ENCODE measurements around the gene ACER1.
"Not testable (repeated sequence)": the region's sequence is repeated elsewhere in the genome, so short reads cannot be mapped to it uniquely, and the experiment has no call there.

The ACER1 gene

DNA sequence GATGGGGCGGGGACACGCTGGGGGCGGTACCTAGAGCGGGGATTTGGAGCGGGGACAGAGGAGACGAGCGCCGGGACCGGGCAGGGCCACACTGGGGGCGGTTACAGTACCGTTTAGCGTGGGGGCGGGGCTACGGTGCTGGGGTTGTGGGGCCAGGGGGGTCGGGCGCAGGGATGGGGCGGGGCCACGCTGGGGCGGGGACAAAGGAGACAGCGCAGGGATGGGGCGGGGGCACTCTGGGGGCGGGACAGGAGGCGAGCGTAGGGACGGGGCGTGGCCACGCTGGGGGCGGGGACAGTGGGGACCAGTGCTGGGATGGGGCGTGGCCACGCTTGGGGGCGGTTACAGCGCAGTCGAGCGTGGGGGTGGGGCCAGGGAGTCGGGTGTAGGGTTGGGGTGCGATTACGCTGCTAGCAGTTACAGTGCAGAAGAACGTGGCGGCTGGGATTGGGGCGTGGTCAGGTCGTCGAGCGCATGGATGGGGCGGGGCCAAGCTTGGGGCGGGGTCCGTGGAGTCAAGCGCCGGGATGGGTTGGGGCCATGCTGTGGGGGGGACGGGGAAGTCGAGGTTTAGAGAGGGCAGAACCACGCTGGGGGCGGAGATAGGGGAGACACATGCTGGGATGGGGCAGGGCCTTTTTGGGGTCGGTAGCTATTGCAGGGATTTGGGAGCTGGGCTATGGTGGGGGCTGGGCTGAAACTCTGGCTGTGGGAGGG, 39.8 kb upstream of the ACER1 start:
- H3K4me1 ChIP-seq (ENCODE audit: control insufficient read depth, insufficient read depth, low read length), result peaks cover 16% of the 10 kb centered on the region

DNA sequence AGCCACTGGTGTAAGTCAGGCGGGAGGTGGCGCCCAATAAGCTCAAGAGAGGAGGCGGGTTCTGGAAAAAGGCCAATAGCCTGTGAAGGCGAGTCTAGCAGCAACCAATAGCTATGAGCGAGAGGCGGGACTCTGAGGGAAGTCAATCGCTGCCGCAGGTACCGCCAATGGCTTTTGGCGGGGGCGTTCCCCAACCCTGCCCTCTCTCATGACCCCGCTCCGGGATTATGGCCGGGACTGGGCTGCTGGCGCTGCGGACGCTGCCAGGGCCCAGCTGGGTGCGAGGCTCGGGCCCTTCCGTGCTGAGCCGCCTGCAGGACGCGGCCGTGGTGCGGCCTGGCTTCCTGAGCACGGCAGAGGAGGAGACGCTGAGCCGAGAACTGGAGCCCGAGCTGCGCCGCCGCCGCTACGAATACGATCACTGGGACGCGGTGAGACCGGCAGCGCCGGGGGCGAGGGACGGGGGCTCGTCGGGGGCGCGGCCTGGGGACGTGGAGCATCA, 39.2 kb upstream of the ACER1 start, which contains the start of gene ALKBH7:
TSS of gene ALKBH7 (plus strand) at position 201 of the 502 bp plus-strand sequence. CDS start at position 228, 27 bp downstream.
- peak within 1 kb of the TSS; percentile 88 for H3K4me3 ChIP-seq (ENCODE audit: low read length)
- H3K9me3 ChIP-seq (replicated peaks; ENCODE audit: low read length), result no peaks in the 10 kb centered on the region
- H3K27me3 ChIP-seq (ENCODE audit: control insufficient read depth, insufficient read depth, low read length), result no peaks in the 10 kb centered on the region
- peaks cover 10% of the 10 kb centered on the region for H3K36me3 ChIP-seq (ENCODE audit: insufficient read depth, low read length)
- peak within 1 kb of the TSS; percentile 86 for H3K9ac ChIP-seq (ENCODE audit: low read depth, low read length)
- peaks cover 16% of the 10 kb centered on the region for H3K4me1 ChIP-seq (ENCODE audit: control insufficient read depth, insufficient read depth, low read length)
- H3K4me2 ChIP-seq (ENCODE audit: low read length), result peak within 1 kb of the TSS; percentile 88

More for the DNA sequence above, 39.8 kb upstream of the ACER1 start:
- Histone ChIP-seq H3K36me3 (ENCODE audit: insufficient read depth, low read length) (peaks cover 8% of the 10 kb centered on the region), H3K27me3 (ENCODE audit: control insufficient read depth, insufficient read depth, low read length) (no peaks in the 10 kb centered on the region), H3K4me2 (ENCODE audit: low read length) (peak overlapping the region; percentile 88), H3K9ac (ENCODE audit: low read depth, low read length) (peak overlapping the region; percentile 86), H3K4me3 (ENCODE audit: low read length) (peak overlapping the region; percentile 88), H3K9me3 (replicated peaks; ENCODE audit: low read length) (no peaks in the 10 kb centered on the region)

DNA sequence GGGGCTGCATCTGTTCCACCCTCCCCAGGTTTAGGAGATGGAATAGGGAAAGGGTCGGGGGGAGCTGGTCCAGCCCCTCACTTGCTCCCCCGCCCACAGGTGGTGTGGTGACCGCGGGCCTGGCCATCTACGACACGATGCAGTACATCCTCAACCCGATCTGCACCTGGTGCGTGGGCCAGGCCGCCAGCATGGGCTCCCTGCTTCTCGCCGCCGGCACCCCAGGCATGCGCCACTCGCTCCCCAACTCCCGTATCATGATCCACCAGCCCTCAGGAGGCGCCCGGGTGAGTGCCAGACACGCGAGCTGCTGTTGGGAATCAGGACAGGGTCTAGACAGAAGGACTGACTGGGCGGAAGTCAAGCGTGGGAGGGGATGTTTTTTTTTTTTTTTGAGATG, 30.9 kb upstream of the ACER1 start:
- Histone ChIP-seq H3K4me1 (ENCODE audit: control insufficient read depth, insufficient read depth, low read length) (peaks cover 9% of the 10 kb centered on the region), H3K9ac (ENCODE audit: low read depth, low read length) (no peak overlapping the region), H3K9me3 (replicated peaks; ENCODE audit: low read length) (no peaks in the 10 kb centered on the region), H3K4me2 (ENCODE audit: low read length) (no peak overlapping the region), H3K27me3 (ENCODE audit: control insufficient read depth, insufficient read depth, low read length) (no peaks in the 10 kb centered on the region), H3K4me3 (ENCODE audit: low read length) (no peak overlapping the region), H3K36me3 (ENCODE audit: insufficient read depth, low read length) (peaks cover 29% of the 10 kb centered on the region)

DNA sequence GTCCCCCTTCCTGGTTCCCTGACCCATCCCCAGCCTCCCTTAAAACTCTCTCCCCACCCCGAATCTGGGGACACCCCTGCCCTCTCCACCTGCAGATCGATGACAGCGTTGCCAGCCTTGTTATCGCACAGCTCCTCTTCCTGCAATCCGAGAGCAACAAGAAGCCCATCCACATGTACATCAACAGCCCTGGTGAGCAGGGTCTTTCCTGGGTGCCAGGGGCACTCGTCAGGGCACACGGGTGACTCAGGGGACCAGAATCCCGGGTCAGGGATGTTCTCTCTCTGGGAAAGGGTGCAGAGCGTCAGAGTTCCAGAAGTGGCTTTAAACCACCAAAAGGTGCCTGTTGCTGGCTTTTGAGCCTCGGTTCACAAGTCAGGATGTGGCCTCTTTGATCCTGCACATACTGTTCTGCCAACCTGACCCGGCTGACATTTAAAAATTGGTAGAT, 29.0 kb upstream of the ACER1 start:
- H3K4me3 ChIP-seq (ENCODE audit: low read length), result peak overlapping the region; percentile 94
- H3K4me1 ChIP-seq (ENCODE audit: control insufficient read depth, insufficient read depth, low read length), result peaks cover 16% of the 10 kb centered on the region
- H3K9me3 ChIP-seq (replicated peaks; ENCODE audit: low read length), result no peaks in the 10 kb centered on the region
- H3K9ac ChIP-seq (ENCODE audit: low read depth, low read length), result peak overlapping the region; percentile 88
- peaks cover 19% of the 10 kb centered on the region for H3K36me3 ChIP-seq (ENCODE audit: insufficient read depth, low read length)
- H3K27me3 ChIP-seq (ENCODE audit: control insufficient read depth, insufficient read depth, low read length), result no peaks in the 10 kb centered on the region
- H3K4me2 ChIP-seq (ENCODE audit: low read length), result peak overlapping the region; percentile 88

DNA sequence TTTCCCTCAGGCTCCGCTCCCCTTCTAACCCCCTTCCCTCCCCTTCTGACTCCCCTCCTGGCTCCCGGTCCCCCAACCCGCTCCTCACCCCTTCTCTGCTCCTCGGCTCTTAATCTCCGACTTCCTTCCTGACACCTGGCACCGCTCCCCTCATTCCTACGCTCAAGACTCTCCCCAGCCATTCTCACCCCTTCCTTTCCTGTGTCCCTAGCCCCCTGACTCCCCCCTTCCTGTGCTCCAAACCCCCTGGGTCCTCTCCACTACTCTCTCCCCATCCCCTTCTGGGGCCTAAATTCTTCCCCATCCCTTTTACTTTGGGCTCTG, 28.6 kb upstream of the ACER1 start:
- H3K9ac ChIP-seq (ENCODE audit: low read depth, low read length), result peak overlapping the region; percentile 88

DNA sequence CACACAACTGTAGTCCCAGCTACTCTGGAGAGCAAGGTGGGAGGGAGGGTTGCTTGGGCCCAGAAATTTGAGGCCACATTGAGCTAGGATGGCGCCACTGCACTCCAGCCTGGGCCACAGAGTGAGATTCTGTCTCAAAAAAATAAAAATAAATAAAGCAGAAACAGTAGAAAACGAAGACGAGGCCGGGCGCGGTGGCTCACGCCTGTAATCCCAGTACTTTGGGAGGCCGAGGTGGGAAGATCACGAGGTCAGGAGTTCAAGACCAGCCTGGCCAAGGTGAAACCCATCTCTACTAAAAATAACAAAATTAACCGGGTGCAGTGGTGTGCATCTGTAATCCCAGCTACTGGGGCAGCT, 27.4 kb upstream of the ACER1 start:
- H3K4me3 ChIP-seq (ENCODE audit: low read length), result peak overlapping the region; percentile 94
- not testable (repeated sequence) for H3K9ac ChIP-seq (ENCODE audit: low read depth, low read length); H3K9me3 ChIP-seq (replicated peaks; ENCODE audit: low read length); H3K27me3 ChIP-seq (ENCODE audit: control insufficient read depth, insufficient read depth, low read length)
- peaks cover 16% of the 10 kb centered on the region for H3K4me1 ChIP-seq (ENCODE audit: control insufficient read depth, insufficient read depth, low read length)
- peaks cover 12% of the 10 kb centered on the region for H3K36me3 ChIP-seq (ENCODE audit: insufficient read depth, low read length)
- H3K4me2 ChIP-seq (ENCODE audit: low read length), result peak overlapping the region; percentile 54

More for the DNA sequence above, 28.6 kb upstream of the ACER1 start:
- H3K9me3 ChIP-seq (replicated peaks; ENCODE audit: low read length), result no peaks in the 10 kb centered on the region
- H3K27me3 ChIP-seq (ENCODE audit: control insufficient read depth, insufficient read depth, low read length), result no peaks in the 10 kb centered on the region
- H3K4me2 ChIP-seq (ENCODE audit: low read length), result peak overlapping the region; percentile 88
- peaks cover 16% of the 10 kb centered on the region for H3K4me1 ChIP-seq (ENCODE audit: control insufficient read depth, insufficient read depth, low read length)
- H3K4me3 ChIP-seq (ENCODE audit: low read length), result peak overlapping the region; percentile 94
- H3K36me3 ChIP-seq (ENCODE audit: insufficient read depth, low read length), result peaks cover 19% of the 10 kb centered on the region

DNA sequence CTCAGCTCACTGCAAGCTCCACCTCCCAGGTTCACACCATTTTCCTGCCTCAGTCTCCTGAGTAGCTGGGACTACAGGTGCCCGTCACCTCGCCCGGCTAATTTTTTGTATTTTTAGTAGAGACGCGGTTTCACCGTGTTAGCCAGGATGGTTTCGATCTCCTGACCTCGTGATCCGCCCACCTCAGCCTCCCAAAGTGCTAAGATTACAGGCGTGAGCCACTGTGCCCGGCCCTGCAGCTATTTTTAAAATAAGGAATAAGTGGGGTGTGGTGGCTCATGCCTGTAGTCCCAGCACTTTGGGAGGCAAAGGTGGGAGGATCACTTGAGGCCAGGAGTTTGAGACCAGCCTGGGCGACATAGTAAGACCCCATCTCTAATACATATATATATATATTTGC, 27.0 kb upstream of the ACER1 start:
- H3K4me2 ChIP-seq (ENCODE audit: low read length); H3K36me3 ChIP-seq (ENCODE audit: insufficient read depth, low read length); H3K27me3 ChIP-seq (ENCODE audit: control insufficient read depth, insufficient read depth, low read length); H3K9me3 ChIP-seq (replicated peaks; ENCODE audit: low read length); H3K9ac ChIP-seq (ENCODE audit: low read depth, low read length); H3K4me3 ChIP-seq (ENCODE audit: low read length): not testable (repeated sequence)
- peaks cover 16% of the 10 kb centered on the region for H3K4me1 ChIP-seq (ENCODE audit: control insufficient read depth, insufficient read depth, low read length)

DNA sequence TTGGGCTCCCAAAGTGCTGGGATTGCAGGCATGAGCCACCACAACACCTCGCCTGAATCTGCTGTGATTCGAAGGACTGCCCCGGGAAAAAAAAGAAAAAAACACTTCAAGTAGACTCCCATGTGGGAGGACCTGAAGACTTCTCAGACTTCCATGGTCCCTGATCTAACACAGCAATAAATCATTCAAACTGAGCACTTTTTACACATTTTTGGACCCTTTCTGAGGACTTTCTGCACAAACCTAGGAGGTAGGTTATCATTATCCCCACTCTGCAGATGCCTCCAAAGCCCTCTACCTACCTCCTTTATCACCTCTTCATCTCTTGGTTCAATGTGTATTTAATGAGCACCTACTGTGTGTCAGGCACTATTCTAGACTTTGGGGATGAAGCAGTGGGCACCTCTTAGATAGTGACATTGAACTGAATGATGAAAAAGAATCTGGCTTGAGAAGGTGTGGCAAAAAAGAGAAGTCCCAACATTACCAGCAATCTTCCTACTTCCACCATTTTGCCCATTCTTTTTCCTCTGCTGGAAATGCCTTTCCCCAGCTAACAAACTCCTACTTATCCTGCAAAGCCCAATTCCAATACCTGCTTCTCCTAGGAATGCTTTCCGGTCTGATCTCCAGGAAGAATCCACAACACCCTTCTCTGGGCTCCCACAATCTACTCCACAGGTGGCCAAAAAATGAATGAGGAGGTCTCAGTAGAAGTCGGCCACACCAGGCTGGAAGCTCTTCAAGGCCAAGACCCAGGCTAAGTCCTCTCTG, 26.3 kb upstream of the ACER1 start:
- H3K4me3 ChIP-seq (ENCODE audit: low read length), result no peak overlapping the region

DNA sequence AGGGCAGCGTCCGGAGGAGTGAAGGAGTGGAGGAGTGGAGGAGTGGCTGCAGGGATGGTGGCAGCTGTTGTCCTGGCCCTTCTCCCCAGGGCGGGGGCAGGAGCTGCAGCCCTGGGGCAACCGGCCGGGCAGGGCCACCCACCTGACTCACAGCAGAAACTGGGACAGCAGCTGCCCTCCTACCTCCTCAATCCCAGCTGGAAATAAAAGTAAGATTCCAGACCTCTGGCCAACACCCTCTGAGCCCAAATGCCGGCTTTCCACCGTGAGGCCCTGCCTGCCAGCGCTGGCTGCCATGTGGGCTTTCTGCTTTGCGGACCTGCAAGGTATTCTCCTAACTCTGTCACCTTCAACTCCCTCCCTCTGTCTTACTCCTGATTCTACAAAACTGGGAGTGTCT, 24.6 kb upstream of the ACER1 start:
- H3K4me2 ChIP-seq (ENCODE audit: low read length), result no peak overlapping the region
- H3K9ac ChIP-seq (ENCODE audit: low read depth, low read length), result no peak overlapping the region
- H3K27me3 ChIP-seq (ENCODE audit: control insufficient read depth, insufficient read depth, low read length), result no peaks in the 10 kb centered on the region
- peaks cover 16% of the 10 kb centered on the region for H3K4me1 ChIP-seq (ENCODE audit: control insufficient read depth, insufficient read depth, low read length)
- H3K4me3 ChIP-seq (ENCODE audit: low read length), result no peak overlapping the region
- no peaks in the 10 kb centered on the region for H3K36me3 ChIP-seq (ENCODE audit: insufficient read depth, low read length)
- H3K9me3 ChIP-seq (replicated peaks; ENCODE audit: low read length), result no peaks in the 10 kb centered on the region

More for the DNA sequence above, 26.3 kb upstream of the ACER1 start:
- peaks cover 16% of the 10 kb centered on the region for H3K4me1 ChIP-seq (ENCODE audit: control insufficient read depth, insufficient read depth, low read length)
- no peaks in the 10 kb centered on the region for H3K9me3 ChIP-seq (replicated peaks; ENCODE audit: low read length)
- H3K27me3 ChIP-seq (ENCODE audit: control insufficient read depth, insufficient read depth, low read length), result no peaks in the 10 kb centered on the region
- no peak overlapping the region for H3K4me2 ChIP-seq (ENCODE audit: low read length)
- peaks cover 4% of the 10 kb centered on the region for H3K36me3 ChIP-seq (ENCODE audit: insufficient read depth, low read length)
- no peak overlapping the region for H3K9ac ChIP-seq (ENCODE audit: low read depth, low read length)

DNA sequence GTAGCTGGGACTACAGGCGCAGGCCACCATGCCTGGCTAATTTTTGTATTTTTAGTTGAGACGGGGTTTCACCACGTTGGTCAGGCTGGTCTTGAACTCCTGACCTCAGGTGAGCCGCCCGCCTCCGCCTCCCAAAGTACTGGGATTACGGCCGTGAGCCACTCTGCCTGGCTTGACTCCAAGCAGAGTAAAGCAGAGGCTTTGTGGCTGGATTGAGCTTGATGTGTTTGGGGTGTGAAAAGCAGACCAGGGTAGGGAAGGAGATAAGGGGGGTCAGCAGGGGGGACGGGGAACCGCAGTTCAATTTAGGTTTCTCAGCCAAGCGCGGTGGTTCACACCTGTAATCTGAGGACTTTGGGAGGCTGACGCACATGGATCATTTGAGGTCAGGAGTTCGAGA, 23.8 kb upstream of the ACER1 start:
- no peak overlapping the region for H3K4me2 ChIP-seq (ENCODE audit: low read length)
- H3K9me3 ChIP-seq (replicated peaks; ENCODE audit: low read length), result no peaks in the 10 kb centered on the region
- H3K36me3 ChIP-seq (ENCODE audit: insufficient read depth, low read length), result no peaks in the 10 kb centered on the region
- no peak overlapping the region for H3K4me3 ChIP-seq (ENCODE audit: low read length)
- peaks cover 8% of the 10 kb centered on the region for H3K4me1 ChIP-seq (ENCODE audit: control insufficient read depth, insufficient read depth, low read length)
- no peak overlapping the region for H3K9ac ChIP-seq (ENCODE audit: low read depth, low read length)
- H3K27me3 ChIP-seq (ENCODE audit: control insufficient read depth, insufficient read depth, low read length), result no peaks in the 10 kb centered on the region

DNA sequence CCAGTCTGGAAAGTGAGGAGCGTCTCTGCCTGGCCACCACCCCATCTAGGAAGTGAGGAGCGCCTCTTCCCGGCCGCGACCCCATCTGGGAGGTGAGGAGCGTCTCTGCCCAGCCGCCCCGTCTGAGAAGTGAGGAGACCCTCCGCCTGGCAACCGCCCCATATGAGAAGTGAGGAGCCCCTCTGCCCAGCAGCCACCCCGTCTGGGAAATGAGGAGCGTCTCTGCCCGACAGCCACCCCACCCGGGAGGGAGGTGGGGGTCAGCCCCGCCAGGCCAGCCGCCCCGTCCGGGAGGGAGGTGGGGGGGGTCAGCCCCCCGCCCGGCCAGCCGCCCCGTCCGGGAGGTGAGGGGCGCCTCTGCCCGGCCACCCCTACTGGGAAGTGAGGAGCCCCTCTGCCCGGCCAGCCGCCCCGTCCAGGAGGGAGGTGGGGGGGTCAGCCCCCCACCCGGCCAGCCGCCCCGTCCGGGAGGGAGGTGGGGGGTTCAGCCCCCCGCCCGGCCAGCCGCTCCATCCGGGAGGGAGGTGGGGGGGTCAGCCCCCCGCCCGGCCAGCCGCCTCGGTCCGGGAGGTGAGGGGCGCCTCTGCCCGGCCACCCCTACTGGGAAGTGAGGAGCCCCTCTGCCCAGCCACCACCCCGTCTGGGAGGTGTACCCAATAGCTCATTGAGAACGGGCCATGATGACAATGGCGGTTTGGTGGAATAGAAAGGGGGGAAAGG, 22.1 kb upstream of the ACER1 start:
- H3K27me3 ChIP-seq (ENCODE audit: control insufficient read depth, insufficient read depth, low read length); H3K4me3 ChIP-seq (ENCODE audit: low read length); H3K36me3 ChIP-seq (ENCODE audit: insufficient read depth, low read length); H3K9ac ChIP-seq (ENCODE audit: low read depth, low read length); H3K4me2 ChIP-seq (ENCODE audit: low read length); H3K4me1 ChIP-seq (ENCODE audit: control insufficient read depth, insufficient read depth, low read length); H3K9me3 ChIP-seq (replicated peaks; ENCODE audit: low read length): not testable (repeated sequence)

Measured in skeletal muscle satellite cell (primary cell).